Forelimb muscle (tissue), 1 donor: ENCODE results near the gene SMTN. TPM values are rescaled to one million over a fixed set of nuclear protein-coding genes. Genes with fewer than 3 reads are reported as not detected.
"Not testable (repeated sequence)": the region's sequence is repeated elsewhere in the genome, so short reads cannot be mapped to it uniquely, and the experiment has no call there.

Experiments
- DNase-seq: peaks from one replicate; pipeline ENCODE4 v3.0.0-alpha.2; 2013; ENCODE audit warnings: low read depth
- polyA plus RNA-seq: library from polyadenylated mRNA; unstranded; fragments of 120-200 nt; gene quantifications from one replicate; pipeline ENCODE4 v1.2.1, GENCODE V29; 2013; ENCODE audit not compliant: insufficient read length

SMTN gene
- polyA plus RNA-seq, 1 donor = 258 TPM

- DNase-seq = no peak
Observed at GRCh38 chr22:31090217-31091085, 9.3 kb downstream of the SMTN start.

GRCh38 chr22:31091106-31091975 lies 10.2 kb downstream of the SMTN start:
- DNase-seq = no peak

- no peak for DNase-seq
Observed at GRCh38 chr22:31092161-31092560, 11.0 kb downstream of the SMTN start.

- no peak for DNase-seq
Observed at GRCh38 chr22:31093086-31093850, 12.2 kb downstream of the SMTN start.

GRCh38 chr22:31094021-31094551 lies 13.0 kb downstream of the SMTN start:
- no peak for DNase-seq

GRCh38 chr22:31094741-31095140 lies 13.6 kb downstream of the SMTN start:
- no peak for DNase-seq

GRCh38 chr22:31095637-31096249 lies 14.6 kb downstream of the SMTN start:
- DNase-seq = no peak

- DNase-seq = no peak
Observed at GRCh38 chr22:31096657-31097279, 15.7 kb downstream of the SMTN start.

- not testable (repeated sequence) for DNase-seq
Observed at GRCh38 chr22:31097539-31097938, 16.4 kb downstream of the SMTN start.

- DNase-seq = no peak
Observed at GRCh38 chr22:31097941-31098631, 17.0 kb downstream of the SMTN start.

- no peak for DNase-seq
Observed at GRCh38 chr22:31098632-31099110, 17.6 kb downstream of the SMTN start.

GRCh38 chr22:31099386-31099785 lies 18.3 kb downstream of the SMTN start:
- DNase-seq = no peak

GRCh38 chr22:31099841-31100761 lies 19.0 kb downstream of the SMTN start:
- DNase-seq = no peak

GRCh38 chr22:31100762-31101525 lies 19.8 kb downstream of the SMTN start:
- no peak for DNase-seq

GRCh38 chr22:31102441-31103081 lies 21.4 kb downstream of the SMTN start:
- DNase-seq = no peak

- DNase-seq = no peak
Observed at GRCh38 chr22:31103111-31103510, 22.0 kb downstream of the SMTN start.

GRCh38 chr22:31103899-31104694 lies 23.0 kb downstream of the SMTN start:
- DNase-seq = no peak
